ENCODE data around the gene CSNK2A2. TPM values are rescaled to one million over a fixed set of nuclear protein-coding genes. Genes with fewer than 3 reads are reported as not detected.

CSNK2A2 gene
- total and polyA plus RNA-seq, 7 donors = 14.1 to 79.8 (median 29.5) TPM

DNA sequence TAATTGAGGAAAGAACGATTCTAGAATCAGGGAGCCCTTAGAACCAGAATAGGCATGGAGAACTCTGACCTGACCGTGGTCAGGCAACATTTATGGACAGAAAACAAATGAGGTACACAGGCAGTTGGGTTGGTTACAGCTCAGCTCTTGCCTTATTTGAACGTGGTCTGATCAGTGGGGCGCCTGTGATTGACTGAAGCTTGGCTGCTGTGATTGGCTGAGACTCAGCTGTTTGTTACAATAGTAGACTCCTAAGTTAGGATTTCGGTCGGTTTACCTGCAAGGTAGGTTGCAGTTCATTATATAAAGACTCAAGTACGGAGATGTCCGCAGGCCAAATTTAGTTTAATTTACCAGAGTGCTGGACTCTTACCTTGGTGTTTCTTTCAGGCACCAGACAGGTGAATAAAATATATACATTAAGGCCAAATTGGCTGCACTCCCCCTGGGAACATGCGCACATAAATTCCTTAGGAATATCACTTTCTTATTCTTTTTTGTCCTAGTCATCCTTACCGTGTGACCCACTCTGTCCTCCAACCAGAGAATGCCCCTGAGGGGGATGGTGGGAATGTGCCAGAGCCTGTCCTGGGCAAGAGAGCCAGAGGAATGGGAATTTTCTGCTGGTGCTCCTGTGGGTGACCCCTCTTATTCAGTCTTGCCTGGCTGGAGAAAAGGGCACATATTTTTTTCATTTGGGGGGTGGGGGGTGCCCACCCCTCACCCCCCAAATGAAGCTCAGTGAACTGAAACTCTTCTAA lies 7.5 kb upstream of the CSNK2A2 start:
- H3K27ac ChIP-seq = no peak overlapping the region
- DNase-seq = no peak
- H3K36me3 ChIP-seq = no peaks in the 10 kb centered on the region
- H3K9me3 ChIP-seq = no peaks in the 10 kb centered on the region
- H3K27me3 ChIP-seq = no peaks in the 10 kb centered on the region
- no peak overlapping the region for H3K4me3 ChIP-seq
- TF ChIP-seq POLR2AphosphoS5 (IDR thresholded peaks at IDR 0.05) (no peak), EP300 (IDR thresholded peaks at IDR 0.05) (no peak), POLR2A (IDR thresholded peaks at IDR 0.05) (no peak)
- TF ChIP-seq, protein P1, sequence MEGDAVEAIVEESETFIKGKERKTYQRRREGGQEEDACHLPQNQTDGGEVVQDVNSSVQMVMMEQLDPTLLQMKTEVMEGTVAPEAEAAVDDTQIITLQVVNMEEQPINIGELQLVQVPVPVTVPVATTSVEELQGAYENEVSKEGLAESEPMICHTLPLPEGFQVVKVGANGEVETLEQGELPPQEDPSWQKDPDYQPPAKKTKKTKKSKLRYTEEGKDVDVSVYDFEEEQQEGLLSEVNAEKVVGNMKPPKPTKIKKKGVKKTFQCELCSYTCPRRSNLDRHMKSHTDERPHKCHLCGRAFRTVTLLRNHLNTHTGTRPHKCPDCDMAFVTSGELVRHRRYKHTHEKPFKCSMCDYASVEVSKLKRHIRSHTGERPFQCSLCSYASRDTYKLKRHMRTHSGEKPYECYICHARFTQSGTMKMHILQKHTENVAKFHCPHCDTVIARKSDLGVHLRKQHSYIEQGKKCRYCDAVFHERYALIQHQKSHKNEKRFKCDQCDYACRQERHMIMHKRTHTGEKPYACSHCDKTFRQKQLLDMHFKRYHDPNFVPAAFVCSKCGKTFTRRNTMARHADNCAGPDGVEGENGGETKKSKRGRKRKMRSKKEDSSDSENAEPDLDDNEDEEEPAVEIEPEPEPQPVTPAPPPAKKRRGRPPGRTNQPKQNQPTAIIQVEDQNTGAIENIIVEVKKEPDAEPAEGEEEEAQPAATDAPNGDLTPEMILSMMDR (IDR thresholded peaks at IDR 0.05) = no peak
- no peaks in the 10 kb centered on the region for H3K4me1 ChIP-seq
- 67 to 78% methylated on average over 10 of the region's 10 CpGs for WGBS, 2 donors
- intact Hi-C loops (cut with DNase I) = no loop called here

DNA sequence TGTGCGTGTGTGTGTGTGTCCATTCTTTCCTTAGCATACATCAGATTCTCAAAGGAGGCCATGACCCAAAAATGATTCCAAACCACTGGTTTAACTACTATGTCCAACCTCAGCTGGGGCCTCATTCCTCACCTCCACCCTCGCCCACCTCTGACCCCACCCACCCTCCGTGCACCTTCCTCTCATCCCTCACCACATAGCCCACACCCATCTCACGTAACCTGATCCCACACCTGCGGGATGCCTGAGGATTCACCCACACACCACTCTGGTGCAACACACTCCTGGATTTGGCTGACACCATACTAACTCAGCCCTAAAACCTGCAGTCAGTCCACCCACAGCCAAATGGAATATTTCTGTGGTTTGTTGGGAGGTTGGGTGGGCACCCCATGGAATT lies 3.3 kb upstream of the CSNK2A2 start:
- no peaks in the 10 kb centered on the region for H3K27me3 ChIP-seq
- H3K27ac ChIP-seq = no peak overlapping the region
- no peaks in the 10 kb centered on the region for H3K36me3 ChIP-seq
- no peaks in the 10 kb centered on the region for H3K9me3 ChIP-seq
- H3K4me1 ChIP-seq = peaks cover 0 to 16% (median 13%) of the 10 kb centered on the region in 4 donors
- DNase-seq = no peak
- TF ChIP-seq, protein P1 (IDR thresholded peaks at IDR 0.05) = no peak
- no peak for TF ChIP-seq POLR2AphosphoS5 (IDR thresholded peaks at IDR 0.05)
- WGBS, 2 donors = 64 to 65% methylated on average over 5 of the region's 5 CpGs
- no peak overlapping the region for H3K4me3 ChIP-seq
- intact Hi-C loops (cut with DNase I) = no loop called here

DNA sequence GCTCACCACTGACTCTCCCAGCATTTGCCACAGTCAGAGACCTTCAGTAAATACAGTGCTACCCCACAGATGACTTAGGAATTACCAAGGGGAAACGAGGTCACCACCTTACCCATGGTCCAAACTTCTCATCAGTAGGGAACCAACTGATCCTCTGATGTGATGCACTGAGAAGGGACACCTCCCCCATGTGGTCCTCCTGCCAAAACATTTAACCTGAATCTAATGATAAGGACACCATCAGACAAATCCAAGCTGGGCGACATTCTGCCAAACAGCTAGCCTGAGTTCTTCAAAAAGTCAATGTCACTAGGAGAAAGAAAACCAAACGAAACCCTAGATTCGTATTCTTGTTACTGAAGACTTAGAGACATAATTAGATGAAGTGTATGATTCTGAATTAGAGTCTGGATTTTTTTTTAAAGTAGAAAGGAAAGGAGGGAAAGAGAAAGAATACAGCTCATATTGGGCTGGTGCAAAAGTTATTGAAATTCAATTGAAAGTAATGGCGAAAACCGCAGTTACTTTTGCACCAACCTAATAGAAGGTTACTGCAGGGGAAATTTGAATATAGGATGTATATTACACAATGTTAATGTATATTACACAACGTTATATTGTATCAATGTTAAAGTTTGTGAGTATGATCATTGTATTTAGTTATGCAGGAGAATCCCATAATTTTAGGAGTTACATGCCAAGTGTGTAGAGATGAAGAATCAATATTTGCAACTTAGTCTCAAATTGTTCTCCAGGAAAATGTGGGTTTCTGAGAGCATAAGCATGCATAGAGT lies 2.3 kb upstream of the CSNK2A2 start:
- no peak for DNase-seq
- intact Hi-C loops (cut with DNase I) = no loop called here
- WGBS, 2 donors = 80 to 88% methylated on average over 7 of the region's 7 CpGs
- no peaks in the 10 kb centered on the region for H3K9me3 ChIP-seq
- no peak overlapping the region for H3K4me3 ChIP-seq
- peaks cover 0 to 25% (median 18%) of the 10 kb centered on the region in 4 donors for H3K4me1 ChIP-seq
- TF ChIP-seq POLR2AphosphoS5 (IDR thresholded peaks at IDR 0.05) (no peak), EP300 (IDR thresholded peaks at IDR 0.05) (no peak), POLR2A (IDR thresholded peaks at IDR 0.05) (no peak)
- TF ChIP-seq, protein P1 (IDR thresholded peaks at IDR 0.05) = no peak
- H3K27me3 ChIP-seq = no peaks in the 10 kb centered on the region
- H3K27ac ChIP-seq = no peak overlapping the region
- peaks cover 0 to 3% (median 0%) of the 10 kb centered on the region in 4 donors for H3K36me3 ChIP-seq

DNA sequence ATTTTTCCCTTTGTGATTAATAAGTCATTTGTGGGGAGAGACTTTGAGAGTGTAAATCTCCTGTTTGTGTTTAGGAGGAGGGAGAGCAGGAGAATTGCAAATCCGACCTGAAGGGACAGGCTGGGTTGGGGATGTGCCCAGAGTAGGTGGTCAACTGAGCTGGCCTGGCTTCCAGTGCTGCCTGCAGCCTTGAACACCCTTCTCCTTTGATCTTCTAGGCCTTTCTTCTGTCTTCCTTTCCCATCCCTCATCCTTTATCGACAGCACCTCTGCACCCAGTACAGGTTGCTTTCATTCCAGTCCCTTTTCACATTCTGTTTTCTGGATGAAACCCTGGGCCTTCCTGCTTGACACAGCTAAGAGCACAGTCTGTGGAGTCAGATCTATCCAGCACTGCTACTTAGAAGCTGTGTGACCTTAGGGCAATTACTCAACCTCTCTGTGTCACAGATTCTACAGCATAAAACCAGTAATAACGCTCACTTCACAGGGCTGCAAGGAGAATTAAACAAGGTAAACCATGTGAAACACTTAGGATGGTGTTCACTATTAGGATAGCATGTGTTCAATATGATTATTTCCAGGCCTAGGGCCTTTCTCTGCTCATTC lies 1.0 kb upstream of the CSNK2A2 start:
- peaks cover 0 to 14% (median 1%) of the 10 kb centered on the region in 4 donors for H3K36me3 ChIP-seq
- peaks cover 0 to 31% (median 18%) of the 10 kb centered on the region in 4 donors for H3K4me1 ChIP-seq
- H3K4me3 ChIP-seq = no peak overlapping the region
- TF ChIP-seq POLR2AphosphoS5 (IDR thresholded peaks at IDR 0.05) (no peak), POLR2A (IDR thresholded peaks at IDR 0.05) (no peak), EP300 (IDR thresholded peaks at IDR 0.05) (no peak)
- TF ChIP-seq, protein P1 (IDR thresholded peaks at IDR 0.05) = no peak
- H3K27me3 ChIP-seq = no peaks in the 10 kb centered on the region
- no peak overlapping the region for H3K27ac ChIP-seq
- DNase-seq = no peak
- intact Hi-C loops (cut with DNase I) = loop anchor here (1.0 to 5.0 kb wide), 4 partner anchors 72 to 193 kb away; partner anchors contain the start of genes CFAP20 and GINS3
- WGBS, 2 donors = 90 to 92% methylated on average over 3 of the region's 3 CpGs
- no peaks in the 10 kb centered on the region for H3K9me3 ChIP-seq

Data from sigmoid colon (tissue), 7 donors.